HL-60/S4 treated with phorbol 12-myristate 13-acetate at 8.2 ng/mL for 4 days and 3 days (cell line): Measurements from ENCODE around the gene PBXIP1.
"Not testable (repeated sequence)": the region's sequence is repeated elsewhere in the genome, so short reads cannot be mapped to it uniquely, and the experiment has no call there.

ENCODE experiments used
- in situ Hi-C: fragments of 300-500 bp; cut with MboI; formaldehyde crosslinking; loops from 2 replicates; pipeline ENCODE4 v1.15.0; 2022; ENCODE audit warnings: low sequenced_read_pairs

PBXIP1 gene

DNA sequence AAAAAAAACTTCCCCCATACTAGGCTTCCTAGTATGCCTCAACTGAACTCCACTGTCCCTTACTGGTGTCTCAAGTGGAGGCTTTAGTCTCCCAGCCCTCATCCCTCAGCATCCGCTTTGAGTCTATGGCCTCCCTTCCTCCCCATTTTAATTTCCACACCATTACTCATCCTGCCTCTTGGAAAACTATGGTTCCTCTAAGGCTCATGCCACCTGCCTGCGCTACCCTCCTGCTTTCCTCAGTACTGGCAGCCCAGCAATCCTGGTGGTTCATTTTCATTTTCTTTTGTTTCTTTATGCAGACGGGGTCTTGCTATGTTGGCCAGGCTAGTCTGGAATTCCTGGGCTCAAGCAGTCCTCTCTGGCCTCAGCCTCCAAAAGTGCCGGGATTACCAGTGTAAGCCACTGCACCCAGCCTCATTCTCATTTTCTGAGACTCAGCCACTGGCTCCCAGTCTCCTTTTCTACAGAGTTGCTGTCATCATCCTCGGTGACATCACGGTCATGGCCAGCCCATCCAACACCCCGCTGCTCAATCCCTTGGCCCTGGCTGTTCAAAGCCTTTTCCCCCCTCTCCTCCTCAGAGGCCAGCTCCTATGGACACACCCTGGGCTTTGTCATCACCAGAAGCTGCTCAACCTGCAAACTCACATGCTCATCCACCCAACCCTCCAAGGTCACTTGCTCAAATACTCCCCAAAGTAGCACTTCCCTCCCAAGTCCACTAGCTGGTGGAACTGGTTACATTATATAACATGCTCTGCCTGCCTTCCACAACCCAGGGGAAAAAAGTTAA lies 17.1 kb downstream of the PBXIP1 start:
- in situ Hi-C loops: no loop called here

DNA sequence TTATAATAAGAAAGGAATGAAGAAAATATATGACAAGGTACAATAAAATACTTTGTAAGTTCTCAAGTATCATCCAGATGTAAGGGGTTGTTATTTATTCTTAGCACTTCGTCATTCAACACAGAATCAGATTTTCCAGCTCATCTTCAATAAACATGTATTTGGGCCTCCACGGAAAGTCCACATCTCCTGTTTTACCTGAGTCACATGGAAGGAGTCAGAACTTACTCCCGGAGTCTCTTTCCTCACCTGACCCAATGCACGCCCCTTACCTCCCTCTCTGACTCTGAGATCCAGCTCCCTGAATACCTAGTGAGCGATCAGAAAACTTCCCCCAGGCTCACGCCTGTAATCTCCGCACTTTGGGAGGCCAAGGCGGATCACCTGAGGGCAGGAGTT lies 17.9 kb downstream of the PBXIP1 start:
- in situ Hi-C loops: no loop called here

DNA sequence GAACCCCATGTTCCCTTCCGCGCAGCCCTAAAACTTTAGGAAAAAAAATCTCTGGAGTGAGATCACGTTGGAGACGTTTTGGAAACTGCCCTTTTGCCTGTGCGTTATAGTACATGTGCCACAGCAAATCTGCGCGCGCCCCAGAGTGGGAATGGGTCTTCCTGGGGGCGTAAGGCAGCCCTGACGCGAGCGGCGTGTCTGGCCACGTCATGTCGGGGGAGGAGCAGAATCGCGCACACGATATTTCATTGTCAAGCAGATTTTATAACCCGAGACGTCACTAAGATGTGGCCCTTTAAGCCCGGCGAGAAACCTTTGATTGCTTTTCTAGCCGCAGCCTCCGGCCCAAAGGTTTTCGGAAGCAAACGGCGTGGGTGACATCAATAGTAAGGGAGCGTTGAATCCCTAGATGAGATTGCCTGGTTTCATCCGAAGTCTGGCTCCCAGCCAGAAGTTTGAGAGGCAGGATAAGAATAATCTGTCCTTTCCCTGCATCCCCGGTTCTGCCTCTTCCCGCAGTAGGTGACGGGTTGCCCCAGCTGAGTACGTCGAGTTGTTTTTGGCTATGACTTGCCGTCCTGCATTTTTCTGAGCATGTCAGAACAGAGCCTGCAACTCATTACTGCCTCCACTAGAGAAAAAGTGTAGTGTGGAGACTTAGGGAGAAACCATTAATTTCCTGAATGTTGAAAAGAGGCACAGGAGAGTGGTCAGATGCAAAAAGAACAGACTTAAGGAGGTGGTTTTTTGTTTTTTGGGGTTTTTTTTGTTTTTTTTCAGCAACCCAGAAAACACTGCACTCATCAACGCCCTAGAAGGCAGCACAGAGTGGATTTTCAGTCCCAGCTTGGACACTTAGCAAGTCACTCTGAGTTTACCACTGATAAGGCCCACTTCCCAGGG lies 18.6 kb downstream of the PBXIP1 start:
- in situ Hi-C loops: no loop called here

DNA sequence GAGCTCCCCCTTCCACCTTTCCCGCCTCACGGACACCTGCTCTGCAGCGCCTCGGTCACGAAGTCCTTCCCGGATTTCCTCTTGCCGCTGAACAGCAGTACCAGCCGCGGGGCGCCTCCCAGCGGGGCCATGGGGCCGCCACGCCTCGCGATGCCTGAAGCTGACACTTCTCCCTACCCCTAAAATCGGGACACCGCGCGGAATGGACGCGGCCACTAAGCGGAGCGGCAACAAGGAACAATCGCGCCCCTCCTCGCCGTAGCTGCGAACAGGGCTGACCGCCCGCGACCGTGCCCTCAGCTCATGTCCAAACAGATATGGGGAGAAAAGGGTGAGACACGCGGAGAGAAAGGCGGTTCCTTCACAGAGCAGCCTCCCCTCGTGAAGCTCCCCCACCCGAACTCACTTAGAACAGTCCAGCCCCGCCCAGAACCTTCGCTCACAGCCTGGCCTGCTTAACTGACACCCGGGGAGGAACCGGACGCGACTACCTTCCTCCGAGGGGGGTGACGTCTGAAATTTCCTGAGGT lies 19.3 kb downstream of the PBXIP1 start, which contains the start of gene PMVK:
Gene PMVK, minus strand, starts transcription at position 165 of the 530 bp plus-strand sequence. Its CDS starts 34 bp downstream, at position 131.
- in situ Hi-C loops: no loop called here

DNA sequence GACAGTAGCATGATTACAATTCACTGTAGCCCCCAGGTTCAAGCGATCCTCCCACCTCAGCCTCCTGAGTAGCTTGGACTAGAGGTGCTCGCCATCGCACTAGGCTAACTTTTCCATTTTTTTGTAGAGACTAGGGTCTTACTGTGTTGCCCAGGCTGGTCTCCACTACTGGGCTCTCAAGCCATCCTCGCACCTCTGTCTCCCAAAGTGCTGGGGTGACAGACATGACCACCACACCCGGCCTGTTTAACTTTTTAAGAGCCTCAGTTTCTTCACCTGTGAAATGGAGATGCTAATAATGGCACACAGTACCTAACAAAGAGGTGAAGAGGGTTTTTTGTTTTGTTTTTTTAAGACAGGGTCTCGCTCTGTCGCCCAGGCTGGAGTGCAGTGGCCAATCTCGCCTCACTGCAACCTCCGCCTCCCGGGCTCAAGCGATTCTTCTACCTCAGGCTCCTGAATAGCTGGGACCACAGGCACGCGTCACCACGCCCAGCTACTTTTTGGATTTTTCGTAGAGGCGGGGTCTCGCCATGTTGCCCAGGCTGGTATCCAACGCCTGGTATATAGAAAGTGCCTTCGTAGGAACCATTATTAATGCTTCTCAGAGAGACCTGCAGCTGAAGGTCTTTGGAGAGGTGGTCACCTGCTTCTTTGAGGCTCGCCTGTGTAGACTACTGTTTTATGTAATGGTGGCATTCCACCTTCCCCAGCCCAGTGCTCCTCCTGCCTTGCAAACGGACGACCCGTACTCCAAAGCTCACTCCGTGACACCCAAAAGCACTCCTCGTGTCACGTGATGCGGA lies 19.9 kb downstream of the PBXIP1 start:
- in situ Hi-C loops: no loop called here

DNA sequence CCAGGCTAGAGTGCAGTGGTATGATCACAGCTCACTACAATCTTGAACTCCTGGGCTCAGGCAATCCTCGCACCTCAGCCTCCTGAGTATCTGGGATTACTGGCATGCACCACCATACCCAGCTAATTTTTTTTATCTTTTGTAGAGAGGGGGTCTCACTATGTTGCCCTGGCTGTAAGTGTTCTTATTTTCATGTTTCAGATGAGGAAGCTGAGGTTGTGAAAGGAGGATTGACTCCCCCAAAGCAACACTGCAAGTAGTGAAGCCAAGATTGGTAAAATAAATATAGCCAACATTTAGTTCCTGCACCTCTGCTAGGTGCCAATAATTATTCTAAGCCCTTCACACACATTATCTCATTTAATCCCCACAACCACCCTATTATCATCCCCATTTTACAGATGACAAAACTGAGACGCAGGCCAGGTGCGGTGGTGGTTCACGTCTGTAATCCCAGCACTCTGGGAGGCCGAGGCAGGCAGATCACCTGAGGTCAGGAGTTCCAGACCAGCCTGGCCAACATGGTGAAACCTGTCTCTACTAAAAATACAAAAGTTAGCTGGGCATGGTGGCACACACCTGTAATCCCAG lies 21.4 kb downstream of the PBXIP1 start:
- in situ Hi-C loops: no loop called here

DNA sequence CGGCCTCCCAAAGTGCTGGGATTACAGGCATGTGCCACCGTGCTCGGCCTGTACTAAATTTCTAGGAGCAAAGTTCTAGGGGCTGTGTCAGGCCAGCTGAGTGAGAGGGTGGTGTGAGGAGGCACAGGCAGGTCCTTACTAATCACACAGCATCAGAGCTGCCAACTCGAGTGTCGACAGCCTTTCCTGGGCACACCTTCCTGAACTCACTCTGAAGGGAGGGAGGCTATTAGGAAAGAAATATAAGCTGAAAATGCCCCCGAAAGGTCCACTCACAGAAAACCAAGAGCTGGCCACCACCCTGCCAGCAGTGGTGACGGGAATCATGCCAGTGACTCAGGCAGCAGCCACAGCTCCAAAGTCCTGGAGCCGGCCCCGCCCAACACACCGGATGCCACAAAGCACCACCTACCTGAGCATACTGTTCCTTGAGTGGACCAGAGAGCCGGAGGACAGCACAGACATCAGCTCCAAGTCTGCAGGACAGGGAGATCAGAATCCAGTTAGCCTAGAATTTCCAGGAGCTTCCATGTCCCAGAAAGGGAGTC lies 23.9 kb downstream of the PBXIP1 start:
- in situ Hi-C loops: no loop called here

DNA sequence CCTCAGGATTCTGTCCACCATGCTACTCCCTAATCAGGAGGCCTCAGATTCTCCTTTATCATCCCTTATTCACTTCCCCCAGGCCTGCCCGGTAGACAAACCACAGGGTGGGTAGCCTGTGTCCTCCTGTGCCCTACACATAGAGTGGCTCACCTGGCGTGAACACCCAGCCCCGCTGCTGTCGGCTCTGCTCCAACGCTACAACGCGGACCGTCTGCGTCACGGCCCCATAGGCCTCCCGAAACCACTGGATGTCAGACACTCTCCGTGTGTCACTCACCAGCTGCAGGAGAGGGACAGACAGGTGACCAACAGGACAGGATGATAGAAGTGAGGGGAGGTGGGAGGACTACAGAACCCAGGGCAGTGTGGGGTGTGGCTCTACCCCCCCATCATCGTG lies 29.7 kb downstream of the PBXIP1 start:
- in situ Hi-C loops: no loop called here

DNA sequence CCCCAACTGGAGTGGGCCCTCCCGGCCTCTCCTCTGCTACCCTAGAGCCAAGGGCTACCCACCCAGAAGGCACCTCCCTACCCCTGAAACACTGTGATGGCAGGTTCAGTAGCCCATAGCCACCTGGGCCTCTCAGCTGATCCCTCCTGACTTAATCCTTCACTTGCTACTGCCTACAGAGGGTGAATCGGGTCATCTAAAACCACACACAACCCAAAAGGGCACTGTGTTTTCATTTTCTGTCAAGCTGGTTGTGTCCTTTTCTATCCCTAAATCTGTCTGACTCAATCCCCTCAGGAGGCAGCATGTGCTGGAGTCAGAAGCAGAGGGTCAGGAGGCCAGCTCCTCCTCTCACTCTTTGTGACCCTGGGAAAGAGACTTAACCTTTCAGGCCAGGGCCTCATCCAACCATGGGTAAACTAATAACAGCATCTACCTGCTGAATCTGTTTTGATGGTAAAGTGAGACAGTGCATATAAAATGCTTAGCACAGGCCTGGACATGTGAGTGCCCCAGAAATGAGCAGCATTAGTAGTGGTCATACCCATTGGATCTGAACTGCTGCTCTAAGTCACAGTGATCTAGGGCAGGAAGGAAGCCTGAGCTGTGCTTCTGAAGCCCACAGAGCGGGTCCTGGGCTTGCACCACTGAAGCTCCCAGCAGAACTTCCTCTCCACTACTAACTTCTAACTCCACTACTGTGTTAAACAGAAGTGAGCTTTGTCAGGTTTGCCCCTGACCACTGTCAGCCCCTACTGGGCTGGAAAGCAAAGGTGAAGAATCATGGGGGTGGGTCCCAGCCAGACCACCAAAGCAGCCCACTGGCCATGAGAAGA lies 30.3 kb downstream of the PBXIP1 start:
- in situ Hi-C loops: no loop called here

DNA sequence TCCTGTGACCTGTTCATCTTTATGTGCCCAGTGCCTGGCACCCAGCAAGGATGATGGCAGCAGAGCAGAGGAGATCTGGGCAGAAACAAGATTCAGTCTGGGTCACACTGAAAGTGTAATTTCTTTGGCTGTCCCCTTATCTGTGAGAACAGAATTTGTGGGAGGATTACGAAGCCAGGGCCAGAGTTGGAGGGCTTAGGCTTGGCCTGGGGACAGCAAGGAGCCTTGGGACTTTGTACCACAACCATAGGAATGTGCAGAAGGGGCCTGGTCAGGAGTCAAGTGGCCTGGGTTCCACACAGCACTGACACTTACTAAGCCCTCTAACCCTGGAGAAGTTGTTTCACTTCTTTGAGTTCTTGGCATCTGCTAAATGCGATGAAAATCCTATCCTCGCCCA lies 32.2 kb downstream of the PBXIP1 start:
- in situ Hi-C loops: no loop called here

DNA sequence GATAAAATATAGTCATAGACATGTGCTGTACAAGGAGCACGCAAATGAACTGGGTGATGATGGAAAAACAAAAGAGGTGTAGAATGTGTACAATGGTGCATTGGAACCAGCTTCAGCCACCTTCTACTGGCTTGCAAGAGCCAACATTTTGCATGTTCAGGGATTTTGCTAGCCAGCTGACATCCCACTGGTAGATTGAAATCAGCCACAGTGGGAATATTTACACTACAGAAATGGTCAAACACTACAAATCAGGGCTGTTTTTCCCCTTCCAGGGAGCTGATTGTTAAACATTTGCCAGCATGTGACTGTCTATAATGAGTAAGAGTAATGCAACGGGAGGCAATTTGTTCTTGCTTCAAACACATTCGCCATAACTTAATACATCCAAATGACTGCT lies 42.6 kb downstream of the PBXIP1 start:
- in situ Hi-C loops: no loop called here

DNA sequence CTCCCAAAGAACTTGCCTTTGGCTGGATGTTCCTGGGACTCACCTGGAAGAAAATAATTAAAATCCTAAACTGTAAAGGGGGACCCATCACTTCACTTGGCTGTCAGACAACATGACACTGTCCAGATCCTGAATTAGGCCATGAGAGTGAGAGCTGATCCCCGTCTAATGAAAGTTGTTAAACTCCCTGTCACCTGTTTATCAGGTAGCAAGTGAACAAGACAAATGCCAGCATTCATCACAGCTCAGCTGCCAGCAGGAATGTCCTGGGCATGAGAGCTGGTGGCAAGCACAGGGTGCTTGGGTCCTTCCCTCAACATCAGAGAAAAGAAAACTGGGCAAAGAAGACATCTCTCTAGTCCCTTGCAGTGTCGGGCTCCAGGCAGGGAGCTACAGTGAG lies 43.1 kb downstream of the PBXIP1 start:
- in situ Hi-C loops: no loop called here

DNA sequence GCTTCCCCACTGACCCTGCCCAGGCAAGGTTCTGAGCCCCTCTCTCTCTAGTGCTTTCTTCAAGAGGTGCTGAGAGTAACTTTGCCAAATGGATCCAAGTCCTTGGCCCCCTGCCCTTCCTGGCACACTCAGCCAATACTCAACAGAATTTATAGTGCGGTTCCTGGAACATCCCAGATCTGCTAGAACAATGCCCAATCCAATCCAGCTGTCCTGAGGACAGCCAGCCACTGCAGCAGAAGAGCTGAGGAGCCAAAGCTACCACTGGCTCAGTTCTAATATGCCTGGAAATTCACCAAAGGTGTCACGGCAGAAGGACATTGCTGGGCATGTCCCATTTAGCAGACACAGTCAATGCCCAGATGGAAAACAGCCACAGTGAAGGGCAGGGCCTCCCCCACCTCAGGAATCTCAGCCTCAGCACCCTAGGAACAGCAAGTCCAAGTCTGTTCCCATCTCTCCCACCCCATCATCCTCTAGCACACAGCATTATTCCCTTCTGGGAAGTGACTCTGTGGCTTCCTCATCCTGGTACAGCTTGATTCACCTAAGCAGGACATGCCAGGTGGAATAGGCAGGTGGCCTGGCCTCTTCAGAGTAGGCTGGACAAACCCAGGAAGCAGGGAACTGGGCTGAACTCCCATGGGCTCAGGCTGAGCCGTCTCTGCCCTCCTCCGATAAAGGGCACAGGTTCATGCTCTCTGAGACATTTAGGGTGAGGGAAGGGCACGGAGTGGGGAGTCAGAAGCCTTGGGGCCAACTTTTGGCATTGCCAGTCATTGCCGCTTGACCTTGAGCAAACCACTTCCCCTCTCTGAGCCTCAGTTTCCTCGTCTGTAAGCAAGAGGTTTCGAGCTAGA lies 44.0 kb downstream of the PBXIP1 start:
- in situ Hi-C loops: no loop called here

DNA sequence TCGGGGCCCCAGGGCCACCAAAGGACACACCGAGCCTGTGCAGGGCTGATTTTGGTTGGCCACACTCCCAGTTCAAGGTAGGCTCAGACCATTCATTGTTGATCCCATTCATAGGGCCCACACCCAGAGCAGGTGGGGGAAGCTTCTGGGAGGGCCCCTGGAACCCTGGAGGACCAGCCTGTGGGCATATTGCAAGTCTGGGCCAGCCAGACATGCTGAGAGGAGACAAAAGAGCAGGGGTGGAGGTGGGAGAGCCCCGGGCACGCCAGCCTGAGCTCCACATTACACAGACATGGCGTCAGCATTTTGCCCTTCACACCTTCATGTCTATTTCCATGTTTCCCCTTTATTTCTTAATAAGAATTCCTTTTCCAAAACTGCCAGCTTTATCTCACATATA lies 45.0 kb downstream of the PBXIP1 start:
- in situ Hi-C loops: no loop called here

DNA sequence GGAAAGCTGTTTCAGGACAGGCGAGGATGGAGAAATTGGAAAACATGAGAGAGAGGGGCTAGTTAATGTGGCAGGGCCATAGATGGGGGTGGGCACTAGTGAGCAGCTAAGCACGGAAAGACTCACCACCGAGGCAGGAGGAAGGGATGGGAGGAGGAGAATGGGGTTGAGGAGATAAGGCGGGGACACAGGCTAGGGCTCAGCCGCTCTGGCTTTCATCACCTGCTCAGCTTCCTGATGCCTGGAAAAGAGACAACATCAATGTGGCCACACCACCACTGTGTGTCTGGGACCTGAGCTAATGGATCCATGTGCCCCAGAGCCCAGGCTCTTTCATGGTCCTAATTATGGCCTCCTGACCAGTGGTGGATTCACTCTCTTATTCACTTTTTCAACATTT lies 47.0 kb downstream of the PBXIP1 start:
- in situ Hi-C loops: no loop called here

DNA sequence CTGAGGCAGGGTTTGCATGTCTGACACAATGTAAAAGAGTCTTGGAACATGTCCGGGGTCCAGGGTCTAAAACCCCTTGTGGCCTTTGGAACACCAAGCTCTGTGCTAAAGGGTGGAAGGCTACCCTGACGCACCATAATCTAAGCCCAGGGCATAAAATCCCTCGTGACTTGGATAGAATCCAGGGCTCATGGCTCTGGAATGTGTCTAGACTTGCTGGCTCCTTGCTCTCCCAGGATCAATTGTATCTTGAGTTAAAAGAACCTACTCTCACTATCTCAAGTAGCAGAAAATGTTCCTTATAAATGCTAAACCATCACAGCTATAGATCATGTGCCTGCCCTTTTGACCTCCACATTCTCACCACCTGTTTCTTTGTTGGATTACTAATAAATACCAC lies 47.8 kb downstream of the PBXIP1 start:
- in situ Hi-C loops: not testable (repeated sequence)

DNA sequence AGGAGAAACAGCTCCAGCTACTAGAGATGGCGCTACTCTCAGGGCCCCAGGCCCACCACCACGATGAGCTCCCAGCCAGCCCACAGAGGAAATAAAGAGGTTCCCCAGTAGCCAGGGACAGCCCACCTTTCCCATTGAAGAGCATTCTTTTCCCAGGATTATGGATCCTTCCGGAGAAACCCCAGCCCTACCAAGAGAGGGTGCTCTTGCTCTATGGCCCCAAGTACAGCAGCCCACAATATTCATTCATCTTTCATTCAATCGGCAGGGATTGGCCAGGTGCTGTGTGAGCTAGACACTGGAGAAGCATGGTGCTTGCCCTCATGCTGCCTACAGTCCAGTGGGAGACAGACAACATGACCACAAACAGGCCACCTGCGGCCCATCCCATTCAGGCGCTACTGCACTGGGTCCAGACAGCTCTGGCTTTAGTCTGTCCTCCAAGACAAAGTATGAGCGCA lies 49.2 kb downstream of the PBXIP1 start:
- in situ Hi-C loops: no loop called here

DNA sequence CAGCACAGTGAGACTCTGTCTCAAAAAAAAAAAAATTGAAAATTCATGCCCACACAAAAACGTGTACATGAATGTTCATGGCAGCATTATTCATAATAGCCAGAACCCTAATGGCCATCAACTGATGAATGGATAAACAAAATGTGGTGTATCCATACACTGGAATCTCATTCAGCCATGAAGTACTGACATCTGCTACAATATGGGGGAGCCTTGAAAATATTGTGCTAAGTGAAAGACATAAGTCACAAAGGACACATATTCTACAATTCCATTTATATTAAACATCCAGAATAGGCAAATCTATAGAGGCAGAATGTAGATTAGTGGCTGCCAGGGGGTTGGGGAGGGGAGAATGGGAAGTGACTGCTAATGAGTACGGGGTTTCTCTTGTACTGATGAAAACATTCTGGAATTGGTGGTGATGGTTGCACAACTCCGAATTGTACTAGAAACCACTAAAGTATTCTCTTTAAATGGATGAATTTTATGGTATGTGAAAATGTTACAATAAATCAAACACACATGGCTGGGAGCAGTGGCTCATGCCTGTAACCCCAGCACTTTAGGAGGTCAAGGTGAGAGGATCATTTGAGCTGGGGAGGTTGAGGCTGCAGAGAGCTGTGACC lies 52.8 kb downstream of the PBXIP1 start:
- in situ Hi-C loops: no loop called here
